ENCODE data around the gene ACSS1.

DNA sequence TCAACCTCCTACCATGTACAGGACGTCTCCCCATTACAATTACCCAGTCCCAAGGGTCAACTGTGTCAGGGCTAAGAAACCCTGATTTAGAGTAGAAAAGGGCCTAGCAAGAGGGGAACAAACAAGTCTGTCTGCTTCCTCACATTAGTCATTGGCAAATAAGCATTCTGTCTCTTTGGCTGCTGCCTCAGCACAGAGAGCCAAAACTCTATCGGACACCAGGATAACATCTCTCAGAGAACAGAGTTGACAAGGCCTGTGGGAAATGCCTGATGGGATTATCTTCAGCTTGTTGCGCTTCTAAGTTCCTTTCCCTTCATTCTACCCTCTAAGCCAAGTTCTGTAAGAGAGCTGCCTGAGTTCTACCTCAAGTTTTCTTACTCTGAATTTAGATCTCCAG lies 43.0 kb upstream of the ACSS1 start:
- TF ChIP-seq FOXM1 (IDR thresholded peaks at IDR 0.05; ENCODE audit: borderline replicate concordance), result no peak
- no peak for TF ChIP-seq SP1 (IDR thresholded peaks at IDR 0.05)
- TF ChIP-seq NFRKB (IDR thresholded peaks at IDR 0.05), result no peak
- no peak for TF ChIP-seq TARDBP (IDR thresholded peaks at IDR 0.05)
- no peak for TF ChIP-seq L3MBTL2 (conservative IDR thresholded peaks at IDR 0.05)
- TF ChIP-seq FOXA1 (IDR thresholded peaks at IDR 0.05), result no peak
- no peak for TF ChIP-seq FOXK2 (IDR thresholded peaks at IDR 0.05)
- TF ChIP-seq ELF4 (IDR thresholded peaks at IDR 0.05), result no peak
- TF ChIP-seq SUZ12 (IDR thresholded peaks at IDR 0.05), result no peak
- TF ChIP-seq ZNF384 (IDR thresholded peaks at IDR 0.05), result no peak
- TF ChIP-seq BHLHE40 (IDR thresholded peaks at IDR 0.05; ENCODE audit: borderline replicate concordance), result no peak
- TF ChIP-seq ARNT (IDR thresholded peaks at IDR 0.05), result no peak

Data from HEK293T (cell line).